ENCODE data around the gene RTCB. TPM values are rescaled to one million over a fixed set of nuclear protein-coding genes. Genes with fewer than 3 reads are reported as not detected.

Gene RTCB
- total RNA-seq, 1 donor from 2014 or later, result 165 TPM

DNA sequence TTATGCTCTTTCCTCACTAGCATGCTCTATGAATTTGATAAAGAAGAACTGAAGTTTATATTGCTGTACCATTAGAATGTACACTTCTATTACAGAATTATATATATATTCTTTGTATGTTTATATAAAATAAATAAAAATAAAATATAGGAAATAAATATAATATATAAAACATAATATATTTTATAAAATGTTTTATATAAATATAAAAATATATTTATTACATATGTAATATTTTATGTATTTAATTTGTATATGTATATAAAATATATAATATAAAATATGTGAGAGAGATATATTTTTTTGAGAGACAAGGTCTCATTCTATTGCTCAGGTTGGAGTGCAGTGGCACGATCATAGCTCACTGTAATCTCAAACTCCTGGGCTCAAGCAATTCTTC is 18.3 kb upstream of the RTCB start:
- no peak for FAIRE-seq

DNA sequence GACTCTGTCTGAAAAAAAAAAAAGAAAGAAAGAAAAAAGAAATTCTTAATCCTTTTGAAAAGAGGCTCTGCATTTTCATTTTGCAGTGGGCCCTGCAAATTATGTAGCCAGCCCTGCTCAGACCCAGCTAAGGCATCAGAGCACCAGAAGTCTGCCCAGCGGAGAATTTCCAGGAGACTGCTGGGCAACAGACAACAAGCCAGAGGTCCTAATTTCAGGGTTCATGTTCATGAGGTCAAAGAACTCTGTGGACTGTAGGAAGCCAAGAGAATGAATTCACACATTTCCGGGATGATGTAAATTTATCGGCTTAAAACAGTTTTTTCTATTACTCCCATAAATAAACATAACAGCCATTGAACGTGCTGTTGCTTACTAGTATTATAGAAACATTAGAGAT is 14.8 kb upstream of the RTCB start:
- FAIRE-seq, result no peak

More for the DNA sequence above, 18.3 kb upstream of the RTCB start:
- no peak for DNase-seq (ENCODE audit: low read depth)
- TF ChIP-seq, protein P1, sequence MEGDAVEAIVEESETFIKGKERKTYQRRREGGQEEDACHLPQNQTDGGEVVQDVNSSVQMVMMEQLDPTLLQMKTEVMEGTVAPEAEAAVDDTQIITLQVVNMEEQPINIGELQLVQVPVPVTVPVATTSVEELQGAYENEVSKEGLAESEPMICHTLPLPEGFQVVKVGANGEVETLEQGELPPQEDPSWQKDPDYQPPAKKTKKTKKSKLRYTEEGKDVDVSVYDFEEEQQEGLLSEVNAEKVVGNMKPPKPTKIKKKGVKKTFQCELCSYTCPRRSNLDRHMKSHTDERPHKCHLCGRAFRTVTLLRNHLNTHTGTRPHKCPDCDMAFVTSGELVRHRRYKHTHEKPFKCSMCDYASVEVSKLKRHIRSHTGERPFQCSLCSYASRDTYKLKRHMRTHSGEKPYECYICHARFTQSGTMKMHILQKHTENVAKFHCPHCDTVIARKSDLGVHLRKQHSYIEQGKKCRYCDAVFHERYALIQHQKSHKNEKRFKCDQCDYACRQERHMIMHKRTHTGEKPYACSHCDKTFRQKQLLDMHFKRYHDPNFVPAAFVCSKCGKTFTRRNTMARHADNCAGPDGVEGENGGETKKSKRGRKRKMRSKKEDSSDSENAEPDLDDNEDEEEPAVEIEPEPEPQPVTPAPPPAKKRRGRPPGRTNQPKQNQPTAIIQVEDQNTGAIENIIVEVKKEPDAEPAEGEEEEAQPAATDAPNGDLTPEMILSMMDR (IDR thresholded peaks at IDR 0.05; ENCODE audit: insufficient read depth, low read length, severe bottlenecking), result no peak
- no peak overlapping the region for H3K4me3 ChIP-seq (ENCODE audit: low read depth, low read length)
- no peaks in the 10 kb centered on the region for H3K27me3 ChIP-seq (ENCODE audit: control insufficient read depth, insufficient read depth, low read length)
- H3K36me3 ChIP-seq (ENCODE audit: control insufficient read depth, insufficient read depth, low read length), result no peaks in the 10 kb centered on the region

DNA sequence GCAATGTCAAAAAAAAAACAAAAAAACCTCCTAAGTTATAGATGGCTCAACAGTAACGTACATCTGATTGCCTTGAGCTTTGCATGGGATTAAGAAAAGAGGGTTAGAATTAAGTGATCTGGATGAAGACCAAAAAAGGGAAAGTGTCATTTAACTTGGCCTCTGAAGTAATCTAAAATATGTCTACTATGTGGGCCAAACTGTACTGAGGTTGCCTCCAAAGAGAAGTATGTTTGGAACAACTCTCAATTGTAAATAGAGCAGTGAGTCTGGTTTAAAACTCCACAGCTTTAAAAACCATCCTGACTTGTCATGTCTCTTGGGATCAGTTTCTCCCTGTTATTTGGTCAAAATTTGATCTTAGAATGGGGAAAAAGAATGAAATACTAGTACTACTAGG is 11.6 kb upstream of the RTCB start:
- FAIRE-seq (no peak), DNase-seq (ENCODE audit: low read depth) (no peak)
- TF ChIP-seq, protein P1 (IDR thresholded peaks at IDR 0.05; ENCODE audit: insufficient read depth, low read length, severe bottlenecking), result no peak
- no peaks in the 10 kb centered on the region for H3K36me3 ChIP-seq (ENCODE audit: control insufficient read depth, insufficient read depth, low read length)
- no peaks in the 10 kb centered on the region for H3K27me3 ChIP-seq (ENCODE audit: control insufficient read depth, insufficient read depth, low read length)
- H3K4me3 ChIP-seq (ENCODE audit: low read depth, low read length), result no peak overlapping the region

More for the DNA sequence above, 14.8 kb upstream of the RTCB start:
- DNase-seq (ENCODE audit: low read depth), result no peak
- Histone ChIP-seq H3K27me3 (ENCODE audit: control insufficient read depth, insufficient read depth, low read length) (no peaks in the 10 kb centered on the region), H3K4me3 (ENCODE audit: low read depth, low read length) (no peak overlapping the region), H3K36me3 (ENCODE audit: control insufficient read depth, insufficient read depth, low read length) (no peaks in the 10 kb centered on the region)
- TF ChIP-seq, protein P1 (IDR thresholded peaks at IDR 0.05; ENCODE audit: insufficient read depth, low read length, severe bottlenecking), result no peak

DNA sequence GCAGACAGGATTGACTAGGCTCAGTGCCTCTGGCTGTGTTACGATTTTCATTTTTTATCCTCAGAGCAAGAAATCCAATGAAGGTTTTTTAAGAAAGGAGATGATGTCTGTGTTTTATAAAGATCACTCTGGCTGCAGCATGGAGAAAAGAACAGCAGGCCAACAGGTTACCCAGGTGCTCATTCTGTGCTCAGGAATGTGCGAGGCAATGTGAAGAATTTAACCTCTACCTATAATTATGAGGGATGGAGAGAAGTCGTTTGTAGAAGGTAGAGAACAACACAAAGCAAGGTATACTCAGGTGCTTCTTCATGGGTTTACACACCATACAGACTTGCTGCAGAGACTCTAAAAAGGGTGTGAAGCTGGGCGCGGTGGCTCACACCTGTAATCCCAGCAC is 10.0 kb upstream of the RTCB start:
- TF ChIP-seq, protein P1 (IDR thresholded peaks at IDR 0.05; ENCODE audit: insufficient read depth, low read length, severe bottlenecking), result no peak
- H3K36me3 ChIP-seq (ENCODE audit: control insufficient read depth, insufficient read depth, low read length), result no peaks in the 10 kb centered on the region
- DNase-seq (ENCODE audit: low read depth) (no peak), FAIRE-seq (no peak)
- H3K4me3 ChIP-seq (ENCODE audit: low read depth, low read length), result no peak overlapping the region
- H3K27me3 ChIP-seq (ENCODE audit: control insufficient read depth, insufficient read depth, low read length), result no peaks in the 10 kb centered on the region

DNA sequence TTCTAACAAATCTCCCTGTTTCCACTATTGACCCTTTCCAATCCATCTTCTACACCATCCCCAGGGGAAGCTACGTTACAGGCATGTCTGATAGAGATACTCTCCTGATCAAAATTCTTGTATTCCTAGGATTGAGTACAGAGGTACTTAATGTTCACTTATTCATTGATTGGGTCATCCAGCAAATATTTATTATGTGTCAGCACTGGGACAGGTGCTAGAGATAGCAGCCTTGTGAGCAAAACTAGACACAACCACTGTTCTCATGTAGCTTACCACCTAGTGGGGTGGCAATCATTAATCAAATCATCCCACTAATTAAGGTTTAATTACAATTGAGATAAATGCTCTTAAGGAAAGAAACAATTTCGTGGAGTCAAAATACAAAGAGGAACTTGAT is 9.4 kb upstream of the RTCB start:
- Histone ChIP-seq H3K27me3 (ENCODE audit: control insufficient read depth, insufficient read depth, low read length) (no peaks in the 10 kb centered on the region), H3K36me3 (ENCODE audit: control insufficient read depth, insufficient read depth, low read length) (no peaks in the 10 kb centered on the region), H3K4me3 (ENCODE audit: low read depth, low read length) (no peak overlapping the region)
- TF ChIP-seq, protein P1 (IDR thresholded peaks at IDR 0.05; ENCODE audit: insufficient read depth, low read length, severe bottlenecking), result no peak
- DNase-seq (ENCODE audit: low read depth) (peak; percentile 18), FAIRE-seq (no peak)

DNA sequence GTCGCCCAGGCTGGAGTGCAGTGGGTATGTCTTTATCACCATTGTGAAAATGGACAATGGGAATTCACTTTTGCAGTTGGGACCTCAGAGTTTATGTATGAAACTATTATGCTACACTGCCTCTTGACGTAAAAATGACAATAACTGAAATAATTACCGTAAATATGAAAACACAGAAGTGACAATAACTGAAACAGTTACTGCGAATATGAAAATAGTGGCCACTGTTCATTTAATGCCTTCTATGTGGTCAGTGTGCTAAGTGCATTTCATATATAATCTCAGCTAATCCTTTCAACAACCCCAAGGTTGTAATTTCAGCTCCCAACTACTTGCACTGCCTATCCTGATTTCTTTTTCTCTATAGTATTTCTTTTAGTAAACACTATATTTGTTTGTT is 5.9 kb upstream of the RTCB start:
- Histone ChIP-seq H3K36me3 (ENCODE audit: control insufficient read depth, insufficient read depth, low read length) (no peaks in the 10 kb centered on the region), H3K4me3 (ENCODE audit: low read depth, low read length) (no peak overlapping the region), H3K27me3 (ENCODE audit: control insufficient read depth, insufficient read depth, low read length) (no peaks in the 10 kb centered on the region)
- TF ChIP-seq, protein P1 (IDR thresholded peaks at IDR 0.05; ENCODE audit: insufficient read depth, low read length, severe bottlenecking), result no peak
- DNase-seq (ENCODE audit: low read depth), result no peak
- FAIRE-seq, result no peak

Data from bronchial epithelial cell (primary cell).